ENCODE results near the gene C17orf100. TPM values are rescaled to one million over a fixed set of nuclear protein-coding genes. Genes with fewer than 3 reads are reported as not detected.

The C17orf100 gene
- total RNA-seq, 1 donor from 2014 or later, result 0.46 TPM

- Histone ChIP-seq H3K4me3 (ENCODE audit: low read depth, low read length) (no peak overlapping the region), H3K27me3 (ENCODE audit: control insufficient read depth, insufficient read depth, low read length) (peaks cover 5% of the 10 kb centered on the region), H3K36me3 (ENCODE audit: control insufficient read depth, insufficient read depth, low read length) (no peaks in the 10 kb centered on the region)
- no peak for DNase-seq (ENCODE audit: low read depth)
- no peak for TF ChIP-seq CTCF (IDR thresholded peaks at IDR 0.05; ENCODE audit: insufficient read depth, low read length, poor library complexity, severe bottlenecking)
Measured at GRCh38 chr17:6666557-6666956, 15.0 kb downstream of the C17orf100 start.

- H3K27me3 ChIP-seq (ENCODE audit: control insufficient read depth, insufficient read depth, low read length), result peaks cover 5% of the 10 kb centered on the region
- no peak for TF ChIP-seq CTCF (IDR thresholded peaks at IDR 0.05; ENCODE audit: insufficient read depth, low read length, poor library complexity, severe bottlenecking)
- DNase-seq (ENCODE audit: low read depth), result no peak
- H3K36me3 ChIP-seq (ENCODE audit: control insufficient read depth, insufficient read depth, low read length), result no peaks in the 10 kb centered on the region
- H3K4me3 ChIP-seq (ENCODE audit: low read depth, low read length), result no peak overlapping the region
Measured at GRCh38 chr17:6667516-6667915, 16.0 kb downstream of the C17orf100 start.

- no peaks in the 10 kb centered on the region for H3K36me3 ChIP-seq (ENCODE audit: control insufficient read depth, insufficient read depth, low read length)
- no peak for TF ChIP-seq CTCF (IDR thresholded peaks at IDR 0.05; ENCODE audit: insufficient read depth, low read length, poor library complexity, severe bottlenecking)
- peaks cover 5% of the 10 kb centered on the region for H3K27me3 ChIP-seq (ENCODE audit: control insufficient read depth, insufficient read depth, low read length)
- no peak for DNase-seq (ENCODE audit: low read depth)
- no peak overlapping the region for H3K4me3 ChIP-seq (ENCODE audit: low read depth, low read length)
Measured at GRCh38 chr17:6668219-6668618, 16.7 kb downstream of the C17orf100 start.

GRCh38 chr17:6668727-6669425 is 17.3 kb downstream of the C17orf100 start:
- DNase-seq (ENCODE audit: low read depth), result no peak
- no peak for TF ChIP-seq CTCF (IDR thresholded peaks at IDR 0.05; ENCODE audit: insufficient read depth, low read length, poor library complexity, severe bottlenecking)
- H3K4me3 ChIP-seq (ENCODE audit: low read depth, low read length), result no peak overlapping the region
- peaks cover 5% of the 10 kb centered on the region for H3K27me3 ChIP-seq (ENCODE audit: control insufficient read depth, insufficient read depth, low read length)
- no peaks in the 10 kb centered on the region for H3K36me3 ChIP-seq (ENCODE audit: control insufficient read depth, insufficient read depth, low read length)

- Histone ChIP-seq H3K27me3 (ENCODE audit: control insufficient read depth, insufficient read depth, low read length) (peaks cover 5% of the 10 kb centered on the region), H3K36me3 (ENCODE audit: control insufficient read depth, insufficient read depth, low read length) (no peaks in the 10 kb centered on the region), H3K4me3 (ENCODE audit: low read depth, low read length) (no peak overlapping the region)
- no peak for DNase-seq (ENCODE audit: low read depth)
- TF ChIP-seq CTCF (IDR thresholded peaks at IDR 0.05; ENCODE audit: insufficient read depth, low read length, poor library complexity, severe bottlenecking), result no peak
Measured at GRCh38 chr17:6669479-6670212, 18.1 kb downstream of the C17orf100 start.
